Motor neuron (in vitro differentiated cells): ENCODE results near the gene MICAL3. TPM values are rescaled to one million over a fixed set of nuclear protein-coding genes. Genes with fewer than 3 reads are reported as not detected.
A peak's percentile ranks its signal among the peaks of the same experiment; 100 is the strongest.

Source experiments
- ATAC-seq, 8 experiments: fragments of 200-7000 bp; cut with Tn5 transposase; replicated peaks in 6 of 8; 2 replicates each; pipeline ENCODE4 v1.8.0; 2021; ENCODE audit warnings: mild to moderate bottlenecking in 8 of 8, moderate library complexity in 8 of 8
- H3K27ac ChIP-seq, 2 donors: fragments of 250-450 bp; sonication (Bioruptor Pico); 2 replicates each; pipeline ENCODE4 v1.9.0; 2021; ENCODE audit warnings: antibody characterized with exemption in 2 of 2, mild to moderate bottlenecking in 2 of 2, moderate library complexity in 1 of 2
- H3K4me1 ChIP-seq, 2 donors: fragments of 250-450 bp; sonication (Bioruptor Pico); replicated peaks in 1 of 2; 2 replicates each; pipeline ENCODE4 v1.6.1; 2021; ENCODE audit warnings: antibody characterized with exemption in 2 of 2, mild to moderate bottlenecking in 2 of 2, moderate library complexity in 1 of 2
- H3K4me3 ChIP-seq, 5 donors: fragments of 250-450 bp; sonication (Bioruptor Pico); 2 replicates each; pipeline ENCODE4 v1.9.0; 2021; ENCODE audit warnings: antibody characterized with exemption in 5 of 5, mild to moderate bottlenecking in 5 of 5, moderate library complexity in 4 of 5
- WGBS, 10 experiments: fragments of 450-650 bp; shearing (Covaris generic); methylation state at CpG; one replicate each; pipeline ENCODE4 v1.0.0; 2022; 5-methylcytosine and 5-hydroxymethylcytosine counted together
- in situ Hi-C, 9 experiments: fragments of 400-800 bp; cut with MboI; loops; one replicate each; pipeline ENCODE4 v1.15.0; 2021; ENCODE audit warnings: low sequenced_read_pairs in 9 of 9, low pct_unique_long_range_greater_than_20kb in 2 of 9; ENCODE audit not compliant: unreplicated experiment in 9 of 9
- total RNA-seq, 8 experiments: library from RNA; unstranded; fragments of 300-600 nt; gene quantifications; 2 replicates each; pipeline versions ENCODE4 v1.2.3 to v1.2.4, GENCODE V29; 2022

The MICAL3 gene
- total RNA-seq, 8 experiments from 2014 or later = 15.2 to 46.0 (median 20.4) TPM

GRCh38 chr22:17754233-17754925 lies 270.0 kb downstream of the MICAL3 start:
- H3K4me3 ChIP-seq = no peak overlapping the region
- in situ Hi-C loops = no loop called here
- peak in 4 of 8 experiments; percentile 13 to 57 (median 34) for ATAC-seq
- WGBS, 10 experiments = 70 to 100% (median 88%) methylated on average over 1 to 5 of the region's 14 CpGs; no CpG with 5 or more reads in 2 of the 10 experiments
- H3K4me1 ChIP-seq = no peaks in the 10 kb centered on the region
- H3K27ac ChIP-seq = no peak overlapping the region

- Histone ChIP-seq H3K27ac (no peak overlapping the region), H3K4me3 (no peak overlapping the region), H3K4me1 (no peaks in the 10 kb centered on the region)
- 0 to 95% (median 38%) methylated on average over 1 to 4 of the region's 13 CpGs; no CpG with 5 or more reads in 4 of the 10 experiments for WGBS, 10 experiments
- in situ Hi-C loops = no loop called here
- peak in 3 of 8 experiments; percentile 91 to 98 (median 97) for ATAC-seq
Observed at GRCh38 chr22:17753401-17753989, 270.9 kb downstream of the MICAL3 start.

- no peak overlapping the region for H3K27ac ChIP-seq
Observed at GRCh38 chr22:17751596-17751995, 272.8 kb downstream of the MICAL3 start.

GRCh38 chr22:17749605-17750395 lies 274.6 kb downstream of the MICAL3 start:
- no peaks in the 10 kb centered on the region for H3K4me1 ChIP-seq
- ATAC-seq = no peak
- no peak overlapping the region for H3K27ac ChIP-seq
- 20 to 100% (median 88%) methylated on average over 1 to 14 of the region's 35 CpGs; no CpG with 5 or more reads in 3 of the 10 experiments for WGBS, 10 experiments
- in situ Hi-C loops = loop anchor here in 1 of 9 experiments (25.0 kb wide), 1 partner anchor 88 kb away; no protein-coding TSS in a partner anchor
- no peak overlapping the region for H3K4me3 ChIP-seq

More at GRCh38 chr22:17751596-17751995, 272.8 kb downstream of the MICAL3 start:
- no peak for ATAC-seq
- WGBS, 10 experiments = 85 to 100% (median 100%) methylated on average over 1 to 4 of the region's 6 CpGs; no CpG with 5 or more reads in 6 of the 10 experiments
- in situ Hi-C loops = no loop called here
- Histone ChIP-seq H3K4me1 (no peaks in the 10 kb centered on the region), H3K4me3 (no peak overlapping the region)

GRCh38 chr22:17748555-17749353 lies 275.6 kb downstream of the MICAL3 start:
- Histone ChIP-seq H3K4me1 (no peaks in the 10 kb centered on the region), H3K4me3 (no peak overlapping the region), H3K27ac (no peak overlapping the region)
- 56 to 100% (median 85%) methylated on average over 1 to 14 of the region's 40 CpGs; no CpG with 5 or more reads in 2 of the 10 experiments for WGBS, 10 experiments
- in situ Hi-C loops = loop anchor here in 1 of 9 experiments (25.0 kb wide), 1 partner anchor 89 kb away; no protein-coding TSS in a partner anchor
- ATAC-seq = no peak

GRCh38 chr22:17746916-17747315 lies 277.4 kb downstream of the MICAL3 start:
- in situ Hi-C loops = loop anchor here in 1 of 9 experiments (25.0 kb wide), 1 partner anchor 90 kb away; no protein-coding TSS in a partner anchor
- 80 to 100% (median 92%) methylated on average over 1 to 5 of the region's 10 CpGs; no CpG with 5 or more reads in 5 of the 10 experiments for WGBS, 10 experiments
- H3K27ac ChIP-seq = no peak overlapping the region
- ATAC-seq = no peak
- peaks cover 0 to 3% of the 10 kb centered on the region in 2 donors for H3K4me1 ChIP-seq
- no peak overlapping the region for H3K4me3 ChIP-seq

- ATAC-seq = no peak
Observed at GRCh38 chr22:17744430-17744829, 279.9 kb downstream of the MICAL3 start.

GRCh38 chr22:17743661-17744411 lies 280.5 kb downstream of the MICAL3 start:
- Histone ChIP-seq H3K4me1 (peaks cover 0 to 3% of the 10 kb centered on the region in 2 donors), H3K4me3 (no peak overlapping the region), H3K27ac (no peak overlapping the region)
- WGBS, 10 experiments = 47 to 100% (median 73%) methylated on average over 1 to 8 of the region's 25 CpGs; no CpG with 5 or more reads in 3 of the 10 experiments
- in situ Hi-C loops = loop anchor here in 1 of 9 experiments (25.0 kb wide), 1 partner anchor 93 kb away; no protein-coding TSS in a partner anchor
- ATAC-seq = no peak

More at GRCh38 chr22:17744430-17744829, 279.9 kb downstream of the MICAL3 start:
- WGBS, 10 experiments = 60 to 100% (median 67%) methylated on average over 1 to 3 of the region's 7 CpGs; no CpG with 5 or more reads in 5 of the 10 experiments
- Histone ChIP-seq H3K4me1 (peaks cover 0 to 3% of the 10 kb centered on the region in 2 donors), H3K4me3 (no peak overlapping the region), H3K27ac (no peak overlapping the region)
- in situ Hi-C loops = loop anchor here in 1 of 9 experiments (25.0 kb wide), 1 partner anchor 93 kb away; no protein-coding TSS in a partner anchor

GRCh38 chr22:17742527-17742902 lies 281.8 kb downstream of the MICAL3 start:
- Histone ChIP-seq H3K4me1 (peaks cover 0 to 3% of the 10 kb centered on the region in 2 donors), H3K4me3 (no peak overlapping the region), H3K27ac (no peak overlapping the region)
- in situ Hi-C loops = loop anchor here in 1 of 9 experiments (25.0 kb wide), 1 partner anchor 95 kb away; no protein-coding TSS in a partner anchor
- 67% methylated on average over 3 of the region's 9 CpGs; no CpG with 5 or more reads in 9 of the 10 experiments for WGBS, 10 experiments
- ATAC-seq = peak; percentile 86 to 98 (median 96)

- in situ Hi-C loops = loop anchor here in 1 of 9 experiments (25.0 kb wide), 1 partner anchor 95 kb away; no protein-coding TSS in a partner anchor
Observed at GRCh38 chr22:17741866-17742526, 282.4 kb downstream of the MICAL3 start.

More at GRCh38 chr22:17741866-17742526, 282.4 kb downstream of the MICAL3 start:
- Histone ChIP-seq H3K27ac (no peak overlapping the region), H3K4me1 (peaks cover 0 to 3% of the 10 kb centered on the region in 2 donors), H3K4me3 (no peak overlapping the region)
- ATAC-seq = peak in 7 of 8 experiments; percentile 8 to 53 (median 45)
- WGBS, 10 experiments = 33 to 100% (median 83%) methylated on average over 1 to 6 of the region's 18 CpGs; no CpG with 5 or more reads in 3 of the 10 experiments
